ENCODE measurements around the gene RADIL.

Gene RADIL

GRCh38 chr7:4875391-4875790 is 8.1 kb downstream of the RADIL start:
- no peak for DNase-seq (ENCODE audit: low read depth)
- no peak for TF ChIP-seq CTCF (IDR thresholded peaks at IDR 0.05; ENCODE audit: low read length, missing control alignments)
- H3K4me3 ChIP-seq (replicated peaks; ENCODE audit: low read depth, low read length): no peak overlapping the region

- no peak for TF ChIP-seq CTCF (IDR thresholded peaks at IDR 0.05; ENCODE audit: low read length, missing control alignments)
- no peak for DNase-seq (ENCODE audit: low read depth)
- no peak overlapping the region for H3K4me3 ChIP-seq (replicated peaks; ENCODE audit: low read depth, low read length)
Measured at GRCh38 chr7:4873071-4873944, 10.2 kb downstream of the RADIL start.

DNA sequence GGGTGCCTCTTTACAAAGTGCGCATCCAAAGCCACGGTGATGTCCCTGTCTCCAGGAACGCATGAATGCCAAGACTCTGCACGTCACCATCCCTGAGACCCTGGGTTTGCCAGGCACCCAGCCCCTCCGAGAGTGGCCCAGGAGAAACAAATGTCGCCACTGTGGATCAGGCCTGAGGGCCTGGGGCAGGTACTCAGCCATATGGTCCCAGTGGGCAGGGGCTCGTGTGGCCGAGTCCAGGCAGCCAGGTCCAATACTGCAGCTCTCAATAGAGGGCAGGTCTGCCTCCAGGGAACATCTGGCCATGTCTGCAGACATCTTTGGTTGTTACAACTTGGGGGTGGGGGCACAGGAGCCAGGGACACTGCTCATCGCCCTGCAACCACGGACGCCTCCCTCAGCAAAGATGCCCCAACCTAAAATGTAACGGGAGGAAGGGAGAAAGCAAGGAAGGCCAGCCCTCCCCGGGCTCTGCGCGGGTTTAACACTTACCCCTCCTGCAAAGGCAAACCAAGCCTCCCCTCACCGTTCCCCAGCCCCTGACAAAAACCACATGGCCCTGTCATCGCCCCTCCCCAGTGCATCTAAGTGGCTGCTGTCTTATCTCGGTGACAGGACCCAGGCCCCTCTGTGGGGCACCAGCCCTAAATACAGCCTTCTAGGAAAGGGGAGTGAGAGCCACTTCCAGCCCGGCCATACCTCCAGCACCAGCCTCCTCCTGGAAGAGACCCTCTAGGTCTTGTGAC is 11.4 kb downstream of the RADIL start:
- no peak for DNase-seq (ENCODE audit: low read depth)
- H3K4me3 ChIP-seq (replicated peaks; ENCODE audit: low read depth, low read length): no peak overlapping the region
- no peak for TF ChIP-seq CTCF (IDR thresholded peaks at IDR 0.05; ENCODE audit: low read length, missing control alignments)

DNA sequence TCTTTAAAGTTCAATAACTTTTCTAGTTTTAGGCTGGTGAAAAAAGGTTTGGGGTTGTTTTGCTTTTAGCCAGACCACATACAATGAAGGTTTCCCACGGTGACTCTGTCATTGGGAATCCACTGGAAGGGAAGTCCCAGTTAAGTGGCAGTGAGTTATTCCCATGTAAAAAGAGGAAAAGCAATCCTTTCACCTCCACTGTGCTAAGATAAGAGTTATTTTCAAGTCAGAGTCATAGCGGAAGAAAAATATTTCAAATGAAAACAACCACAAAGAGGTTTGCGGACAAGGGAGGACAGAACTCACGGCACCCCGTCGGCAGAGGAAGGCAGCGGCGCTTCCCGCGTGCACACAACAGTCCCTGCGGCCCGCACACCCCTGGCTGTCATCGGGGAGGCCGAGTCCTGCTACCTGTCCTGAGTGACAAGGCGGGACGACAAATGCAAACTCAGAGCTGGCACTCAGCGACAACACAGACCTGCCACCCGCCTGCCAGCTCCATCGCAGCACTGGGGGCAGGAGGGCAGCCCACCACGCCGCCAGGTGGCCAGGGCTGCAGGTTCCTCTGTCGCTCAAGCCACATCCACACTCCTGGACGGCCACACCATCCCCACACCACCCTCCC is 12.3 kb downstream of the RADIL start:
- no peak for DNase-seq (ENCODE audit: low read depth)
- no peak for TF ChIP-seq CTCF (IDR thresholded peaks at IDR 0.05; ENCODE audit: low read length, missing control alignments)

GRCh38 chr7:4868493-4868892 is 15.0 kb downstream of the RADIL start:
- TF ChIP-seq CTCF (IDR thresholded peaks at IDR 0.05; ENCODE audit: low read length, missing control alignments): no peak
- no peak for DNase-seq (ENCODE audit: low read depth)

More for the DNA sequence above, 12.3 kb downstream of the RADIL start:
- no peak overlapping the region for H3K4me3 ChIP-seq (replicated peaks; ENCODE audit: low read depth, low read length)

GRCh38 chr7:4866528-4867496 is 16.7 kb downstream of the RADIL start:
- no peak for DNase-seq (ENCODE audit: low read depth)
- H3K4me3 ChIP-seq (replicated peaks; ENCODE audit: low read depth, low read length): no peak overlapping the region
- no peak for TF ChIP-seq CTCF (IDR thresholded peaks at IDR 0.05; ENCODE audit: low read length, missing control alignments)

More at GRCh38 chr7:4868493-4868892, 15.0 kb downstream of the RADIL start:
- H3K4me3 ChIP-seq (replicated peaks; ENCODE audit: low read depth, low read length): no peak overlapping the region
